ENCODE results near the gene DYNLT5. TPM values are rescaled to one million over a fixed set of nuclear protein-coding genes. Genes with fewer than 3 reads are reported as not detected.

Gene DYNLT5
- total RNA-seq, 3 donors from 2014 or later (not counting 1 experiment from before 2014, with no cell fraction given), result 0.35 TPM; not detected in 2

- Histone ChIP-seq H3K4me3 (ENCODE audit: low read length) (no peak overlapping the region), H3K36me3 (ENCODE audit: control insufficient read depth, insufficient read depth, low read length) (no peaks in the 10 kb centered on the region), H3K27me3 (ENCODE audit: control insufficient read depth, insufficient read depth, low read length) (no peaks in the 10 kb centered on the region), H3K27ac (ENCODE audit: low read length) (no peak overlapping the region), H3K4me1 (ENCODE audit: control insufficient read depth, insufficient read depth, low read length) (no peaks in the 10 kb centered on the region), H3K9me3 (ENCODE audit: control insufficient read depth, insufficient read depth, low read length) (no peaks in the 10 kb centered on the region)
- Mint-ChIP-seq H3K27me3 (ENCODE audit: low read depth in 2 of 2) (no peaks in the 10 kb centered on the region), H3K9me3 (no peaks in the 10 kb centered on the region), H3K4me3 (no peak overlapping the region), H3K4me1 (peaks cover 5 to 7% of the 10 kb centered on the region in 2 donors), H3K27ac (no peak overlapping the region), H3K36me3 (no peaks in the 10 kb centered on the region)
- no peak for TF ChIP-seq CTCF (IDR thresholded peaks at IDR 0.05)
- ATAC-seq, result no peak
- no peak for DNase-seq
- intact Hi-C loops (cut with micrococcal nuclease), result no loop called here
- WGBS (ENCODE audit: insufficient coverage), result 58% methylated on average over 9 of the region's 9 CpGs
Measured at GRCh38 chr1:66739401-66740157, 12.7 kb upstream of the DYNLT5 start.

DNA sequence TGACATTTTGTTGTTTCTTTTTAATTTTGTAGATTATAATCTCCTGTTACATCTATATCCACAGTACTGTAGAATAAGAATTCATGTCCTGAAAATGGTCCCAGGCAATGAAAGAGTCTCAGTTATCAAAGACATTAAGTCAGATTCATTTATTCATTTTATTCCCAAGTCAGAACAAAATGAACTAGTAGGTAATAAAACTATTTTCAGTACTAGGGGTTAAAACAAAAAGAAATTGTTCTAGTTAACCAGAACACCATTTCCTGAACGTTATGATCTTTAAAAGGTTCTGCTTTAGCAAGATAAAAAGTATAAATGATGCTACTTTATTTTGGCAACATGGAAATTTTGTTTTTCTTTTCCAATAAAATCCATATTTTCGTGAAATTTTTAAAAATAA lies 6.8 kb upstream of the DYNLT5 start:
- Mint-ChIP-seq H3K4me3 (no peak overlapping the region), H3K36me3 (no peaks in the 10 kb centered on the region), H3K4me1 (no peaks in the 10 kb centered on the region), H3K27me3 (ENCODE audit: low read depth in 2 of 2) (peaks cover 4 to 39% of the 10 kb centered on the region in 2 donors), H3K27ac (no peak overlapping the region), H3K9me3 (no peaks in the 10 kb centered on the region)
- WGBS (ENCODE audit: insufficient coverage), result no CpG with 5 or more reads among the region's 2 CpGs
- H3K36me3 ChIP-seq (ENCODE audit: control insufficient read depth, insufficient read depth, low read length), result no peaks in the 10 kb centered on the region
- H3K4me3 ChIP-seq (ENCODE audit: low read length), result no peak overlapping the region
- H3K4me1 ChIP-seq (ENCODE audit: control insufficient read depth, insufficient read depth, low read length), result no peaks in the 10 kb centered on the region
- intact Hi-C loops (cut with micrococcal nuclease), result no loop called here
- no peaks in the 10 kb centered on the region for H3K9me3 ChIP-seq (ENCODE audit: control insufficient read depth, insufficient read depth, low read length)
- peaks cover 6% of the 10 kb centered on the region for H3K27me3 ChIP-seq (ENCODE audit: control insufficient read depth, insufficient read depth, low read length)
- DNase-seq, result no peak
- no peak overlapping the region for H3K27ac ChIP-seq (ENCODE audit: low read length)
- ATAC-seq, result no peak
- no peak for TF ChIP-seq CTCF (IDR thresholded peaks at IDR 0.05)

GRCh38 chr1:66747501-66747900 lies 4.8 kb upstream of the DYNLT5 start:
- intact Hi-C loops (cut with micrococcal nuclease), result no loop called here

More at GRCh38 chr1:66747501-66747900, 4.8 kb upstream of the DYNLT5 start:
- Mint-ChIP-seq H3K4me1 (peaks cover 0 to 7% of the 10 kb centered on the region in 2 donors), H3K36me3 (no peaks in the 10 kb centered on the region), H3K27ac (no peak overlapping the region), H3K27me3 (ENCODE audit: low read depth in 2 of 2) (peaks cover 16 to 57% of the 10 kb centered on the region in 2 donors), H3K4me3 (no peak overlapping the region), H3K9me3 (no peaks in the 10 kb centered on the region)
- TF ChIP-seq CTCF (IDR thresholded peaks at IDR 0.05), result no peak
- H3K36me3 ChIP-seq (ENCODE audit: control insufficient read depth, insufficient read depth, low read length), result no peaks in the 10 kb centered on the region
- H3K4me1 ChIP-seq (ENCODE audit: control insufficient read depth, insufficient read depth, low read length), result peaks cover 10% of the 10 kb centered on the region
- peaks cover 23% of the 10 kb centered on the region for H3K27me3 ChIP-seq (ENCODE audit: control insufficient read depth, insufficient read depth, low read length)
- no peak overlapping the region for H3K4me3 ChIP-seq (ENCODE audit: low read length)
- no peak for ATAC-seq
- H3K27ac ChIP-seq (ENCODE audit: low read length), result no peak overlapping the region
- no CpG with 5 or more reads among the region's 1 CpG for WGBS (ENCODE audit: insufficient coverage)
- no peak for DNase-seq
- H3K9me3 ChIP-seq (ENCODE audit: control insufficient read depth, insufficient read depth, low read length), result no peaks in the 10 kb centered on the region
